Left lung (tissue), 10 donors: ENCODE results near the gene RTTN. TPM values are rescaled to one million over a fixed set of nuclear protein-coding genes. Genes with fewer than 3 reads are reported as not detected.

ENCODE experiments used
- ATAC-seq: fragments of 200-7000 bp; cut with Tn5 transposase; one replicate; pipeline ENCODE4 v1.9.1; 2020; ENCODE audit warnings: moderate library complexity
- DNase-seq, 4 donors: peaks; one replicate each; pipeline ENCODE4 v3.0.0-alpha.2; 2013 to 2020
- H3K27ac ChIP-seq, 2 donors: fragments of 200-600 bp; sonication (generic) in 1 of 2; one replicate each; pipeline versions ENCODE4 v1.5.0 to v1.8.0; 2020 to 2021
- H3K27me3 ChIP-seq, 2 donors: fragments of 200-600 bp; sonication (generic) in 1 of 2; one replicate each; pipeline versions ENCODE4 v1.5.0 to v1.8.0; 2020 to 2021
- H3K36me3 ChIP-seq, 2 donors: fragments of 200-600 bp; sonication (generic) in 1 of 2; one replicate each; pipeline versions ENCODE4 v1.5.0 to v1.8.0; 2020 to 2021
- H3K4me1 ChIP-seq, 2 donors: fragments of 200-600 bp; one replicate each; pipeline ENCODE4 v1.8.0; 2021
- H3K4me3 ChIP-seq, 2 donors: fragments of 200-600 bp; sonication (generic) in 1 of 2; one replicate each; pipeline versions ENCODE4 v1.5.0 to v1.8.0; 2020 to 2021; ENCODE audit warnings: mild to moderate bottlenecking in 1 of 2
- H3K9me3 ChIP-seq, 2 donors: fragments of 200-600 bp; sonication (generic) in 1 of 2; one replicate each; pipeline versions ENCODE4 v1.5.0 to v1.8.0; 2020 to 2021
- CTCF ChIP-seq, 2 donors: fragments of 200-600 bp; sonication (generic) in 1 of 2; IDR thresholded peaks; one replicate each; pipeline versions ENCODE4 v1.5.0 to v1.8.0; 2021; ENCODE audit warnings: antibody characterized with exemption in 2 of 2
- intact Hi-C, 2 donors: fragments of 100-400 bp; cut with DNase I; formaldehyde crosslinking; loops; one replicate each; pipeline versions ENCODE4 v1.11.2 to v1.14.2; 2022
- polyA plus RNA-seq, 6 donors: library from polyadenylated mRNA; unstranded; fragments of 120-200 nt; gene quantifications; one replicate each; pipeline ENCODE4 v1.2.1, GENCODE V29; 2013; ENCODE audit not compliant: insufficient read length in 6 of 6
- total RNA-seq, 2 donors: library from RNA; stranded (reverse); fragmentation: NEBNext Ultra II Directional; extraction: Animal tissue kit (Norgen Biotek cat#: 25700); gene quantifications; one replicate each; pipeline ENCODE4 v1.2.1, GENCODE V29; 2021
- donor health status: DM: no; HTN: yes; CAD: no.
- donor health status: DM: no; HTN: no; CAD: no.

The RTTN gene
- total and polyA plus RNA-seq, 8 donors, result 9.8 to 25.4 (median 21.1) TPM

GRCh38 chr18:70172225-70172624, 33.3 kb downstream of the RTTN start:
- no peaks in the 10 kb centered on the region for H3K4me1 ChIP-seq
- H3K27ac ChIP-seq, result no peak overlapping the region
- DNase-seq (no peak), ATAC-seq (no peak)
- H3K36me3 ChIP-seq, result no peaks in the 10 kb centered on the region
- intact Hi-C loops, result no loop called here
- H3K4me3 ChIP-seq, result no peak overlapping the region
- H3K9me3 ChIP-seq, result no peaks in the 10 kb centered on the region
- no peaks in the 10 kb centered on the region for H3K27me3 ChIP-seq
- TF ChIP-seq CTCF (IDR thresholded peaks at IDR 0.05), result no peak

- TF ChIP-seq CTCF (IDR thresholded peaks at IDR 0.05), result no peak
- DNase-seq (no peak), ATAC-seq (no peak)
- H3K27me3 ChIP-seq, result no peaks in the 10 kb centered on the region
- intact Hi-C loops, result no loop called here
- no peak overlapping the region for H3K4me3 ChIP-seq
- peaks cover 0 to 1% of the 10 kb centered on the region in 2 donors for H3K36me3 ChIP-seq
- H3K27ac ChIP-seq, result no peak overlapping the region
- no peaks in the 10 kb centered on the region for H3K9me3 ChIP-seq
- H3K4me1 ChIP-seq, result no peaks in the 10 kb centered on the region
Measured at GRCh38 chr18:70169747-70170146, 35.7 kb downstream of the RTTN start.

GRCh38 chr18:70166668-70167067, 38.8 kb downstream of the RTTN start:
- H3K27ac ChIP-seq, result peak overlapping the region in 1 of 2 donors; percentile 19
- H3K4me1 ChIP-seq, result no peaks in the 10 kb centered on the region
- ATAC-seq (peak; percentile 21), DNase-seq (no peak)
- intact Hi-C loops, result no loop called here
- H3K4me3 ChIP-seq, result no peak overlapping the region
- no peak for TF ChIP-seq CTCF (IDR thresholded peaks at IDR 0.05)
- no peaks in the 10 kb centered on the region for H3K27me3 ChIP-seq
- H3K36me3 ChIP-seq, result peaks cover 0 to 14% of the 10 kb centered on the region in 2 donors
- no peaks in the 10 kb centered on the region for H3K9me3 ChIP-seq

GRCh38 chr18:70165936-70166335, 39.6 kb downstream of the RTTN start:
- no peak for TF ChIP-seq CTCF (IDR thresholded peaks at IDR 0.05)
- Histone ChIP-seq H3K4me3 (no peak overlapping the region), H3K27me3 (no peaks in the 10 kb centered on the region), H3K27ac (no peak overlapping the region), H3K36me3 (peaks cover 0 to 14% of the 10 kb centered on the region in 2 donors), H3K4me1 (no peaks in the 10 kb centered on the region), H3K9me3 (no peaks in the 10 kb centered on the region)
- ATAC-seq, result peak; percentile 31
- intact Hi-C loops, result no loop called here
- no peak for DNase-seq

GRCh38 chr18:70160073-70160678, 45.3 kb downstream of the RTTN start:
- H3K4me3 ChIP-seq, result no peak overlapping the region
- H3K27ac ChIP-seq, result no peak overlapping the region
- no peaks in the 10 kb centered on the region for H3K4me1 ChIP-seq
- H3K9me3 ChIP-seq, result peaks cover 0 to 2% of the 10 kb centered on the region in 2 donors
- no peaks in the 10 kb centered on the region for H3K27me3 ChIP-seq
- H3K36me3 ChIP-seq, result peaks cover 0 to 22% of the 10 kb centered on the region in 2 donors
- DNase-seq (no peak), ATAC-seq (no peak)
- no peak for TF ChIP-seq CTCF (IDR thresholded peaks at IDR 0.05)
- intact Hi-C loops, result no loop called here
